Activated CD8-positive, alpha-beta memory T cell treated with anti-CD3 and anti-CD28 coated beads, Interleukin-2, amount 10 ng/mL, durations not matched to agents 7 days and 5 days (primary cell): ENCODE measurements around the gene PVALB. TPM values are rescaled to one million over a fixed set of nuclear protein-coding genes. Genes with fewer than 3 reads are reported as not detected.

Experiments used
- ATAC-seq: fragments of 150-1000 bp; cut with Tn5 transposase; one replicate; pipeline ENCODE4 v1.10.0; 2021; ENCODE audit warnings: moderate library complexity
- CTCF ChIA-PET: fragments of 350-600 bp; sonication (Branson Sonifier 250); formaldehyde crosslinking; loops from one replicate; lab custom pipeline; 2021; ENCODE audit warnings: antibody characterized with exemption; lab: Charles Lee
- DNase-seq: peaks from one replicate; pipeline ENCODE4 v3.0.0-alpha.2; 2020
- H3K27ac Mint-ChIP-seq: one replicate; pipeline ENCODE4 v1.8.0; 2021; ENCODE audit warnings: mild to moderate bottlenecking, mixed read lengths
- H3K27me3 Mint-ChIP-seq: one replicate; pipeline ENCODE4 v1.8.0; 2021; ENCODE audit warnings: mixed read lengths
- H3K36me3 Mint-ChIP-seq: one replicate; pipeline ENCODE4 v1.8.0; 2021; ENCODE audit warnings: mild to moderate bottlenecking, mixed read lengths
- H3K4me1 Mint-ChIP-seq: one replicate; pipeline ENCODE4 v1.8.0; 2021; ENCODE audit warnings: mixed read lengths
- H3K4me3 Mint-ChIP-seq: one replicate; pipeline ENCODE4 v1.8.0; 2021; ENCODE audit warnings: mild to moderate bottlenecking, moderate library complexity, mixed read lengths
- H3K9me3 Mint-ChIP-seq: one replicate; pipeline ENCODE4 v1.8.0; 2022; ENCODE audit warnings: low read depth, mixed read lengths
- total RNA-seq, 2 experiments: library from RNA; stranded (reverse); gene quantifications; one replicate each; pipeline ENCODE4 v1.2.3, GENCODE V29; 2021

Gene PVALB
- total RNA-seq, 2 experiments from 2014 or later = not detected

GRCh38 chr22:36818010-36818642 lies 1.3 kb upstream of the PVALB start:
- no peak overlapping the region for H3K27ac Mint-ChIP-seq
- CTCF ChIA-PET = interaction anchor here (0.8 to 1.7 kb wide), 2 partner anchors 38 to 159 kb away, joined by 3 to 4 read pairs; no protein-coding TSS in a partner anchor
- no peak overlapping the region for H3K4me3 Mint-ChIP-seq
- ATAC-seq (no peak), DNase-seq (no peak)
- H3K4me1 Mint-ChIP-seq = peaks cover 3% of the 10 kb centered on the region
- H3K9me3 Mint-ChIP-seq = no peaks in the 10 kb centered on the region
- H3K36me3 Mint-ChIP-seq = no peaks in the 10 kb centered on the region
- H3K27me3 Mint-ChIP-seq = peaks cover 78% of the 10 kb centered on the region

- peaks cover 82% of the 10 kb centered on the region for H3K27me3 Mint-ChIP-seq
- peaks cover 3% of the 10 kb centered on the region for H3K4me1 Mint-ChIP-seq
- no peaks in the 10 kb centered on the region for H3K9me3 Mint-ChIP-seq
- no peaks in the 10 kb centered on the region for H3K36me3 Mint-ChIP-seq
- no peak overlapping the region for H3K4me3 Mint-ChIP-seq
- no peak for DNase-seq
- no peak for ATAC-seq
- no peak overlapping the region for H3K27ac Mint-ChIP-seq
- CTCF ChIA-PET = interaction anchor here (0.8 to 1.7 kb wide), 2 partner anchors 39 to 160 kb away, joined by 3 to 4 read pairs; no protein-coding TSS in a partner anchor
Observed at GRCh38 chr22:36817525-36817848, 652 bp upstream of the PVALB start.

- no peak overlapping the region for H3K27ac Mint-ChIP-seq
- H3K36me3 Mint-ChIP-seq = no peaks in the 10 kb centered on the region
- H3K4me1 Mint-ChIP-seq = peaks cover 3% of the 10 kb centered on the region
- H3K9me3 Mint-ChIP-seq = no peaks in the 10 kb centered on the region
- H3K27me3 Mint-ChIP-seq = peaks cover 85% of the 10 kb centered on the region
- CTCF ChIA-PET = no interaction called here
- H3K4me3 Mint-ChIP-seq = no peak overlapping the region
- DNase-seq (no peak), ATAC-seq (no peak)
Observed at GRCh38 chr22:36816339-36816635, 548 bp downstream of the PVALB start.

GRCh38 chr22:36815558-36816338 lies 1.1 kb downstream of the PVALB start:
- Mint-ChIP-seq H3K36me3 (no peaks in the 10 kb centered on the region), H3K9me3 (no peaks in the 10 kb centered on the region), H3K4me1 (peaks cover 3% of the 10 kb centered on the region), H3K27ac (no peak overlapping the region), H3K4me3 (no peak overlapping the region), H3K27me3 (peaks cover 79% of the 10 kb centered on the region)
- DNase-seq (no peak), ATAC-seq (no peak)
- CTCF ChIA-PET = no interaction called here

GRCh38 chr22:36814801-36815200 lies 2.0 kb downstream of the PVALB start:
- Mint-ChIP-seq H3K27me3 (peaks cover 70% of the 10 kb centered on the region), H3K9me3 (no peaks in the 10 kb centered on the region), H3K36me3 (no peaks in the 10 kb centered on the region), H3K4me1 (peaks cover 3% of the 10 kb centered on the region), H3K4me3 (no peak overlapping the region), H3K27ac (no peak overlapping the region)
- DNase-seq (no peak), ATAC-seq (no peak)
- CTCF ChIA-PET = no interaction called here

GRCh38 chr22:36811094-36811800 lies 5.6 kb downstream of the PVALB start:
- DNase-seq (no peak), ATAC-seq (no peak)
- CTCF ChIA-PET = interaction anchor here (1.3 kb wide), 1 partner anchor 42 kb away, joined by 3 read pairs; no protein-coding TSS in a partner anchor
- H3K4me1 Mint-ChIP-seq = peaks cover 13% of the 10 kb centered on the region
- no peaks in the 10 kb centered on the region for H3K36me3 Mint-ChIP-seq
- no peaks in the 10 kb centered on the region for H3K9me3 Mint-ChIP-seq
- no peak overlapping the region for H3K4me3 Mint-ChIP-seq
- H3K27ac Mint-ChIP-seq = no peak overlapping the region
- H3K27me3 Mint-ChIP-seq = peaks cover 41% of the 10 kb centered on the region

- Mint-ChIP-seq H3K4me3 (no peak overlapping the region), H3K27me3 (peaks cover 25% of the 10 kb centered on the region), H3K27ac (no peak overlapping the region), H3K36me3 (no peaks in the 10 kb centered on the region), H3K9me3 (no peaks in the 10 kb centered on the region), H3K4me1 (peaks cover 13% of the 10 kb centered on the region)
- DNase-seq = no peak
- ATAC-seq = no peak
- CTCF ChIA-PET = interaction anchor here (0.9 to 1.3 kb wide), 4 partner anchors 27 to 210 kb away, joined by 3 to 6 read pairs (median 4); partner anchors contain the start of genes MPST and TST
Observed at GRCh38 chr22:36809351-36809750, 7.5 kb downstream of the PVALB start.

- DNase-seq (no peak), ATAC-seq (no peak)
- H3K4me3 Mint-ChIP-seq = no peak overlapping the region
- H3K27ac Mint-ChIP-seq = no peak overlapping the region
- H3K9me3 Mint-ChIP-seq = no peaks in the 10 kb centered on the region
- H3K36me3 Mint-ChIP-seq = no peaks in the 10 kb centered on the region
- H3K4me1 Mint-ChIP-seq = peaks cover 13% of the 10 kb centered on the region
- CTCF ChIA-PET = interaction anchor here (0.9 to 1.3 kb wide), 4 partner anchors 27 to 211 kb away, joined by 3 to 6 read pairs (median 4); partner anchors contain the start of genes MPST and TST
- H3K27me3 Mint-ChIP-seq = peaks cover 19% of the 10 kb centered on the region
Observed at GRCh38 chr22:36808721-36809344, 8.0 kb downstream of the PVALB start.

- CTCF ChIA-PET = no interaction called here
- DNase-seq (no peak), ATAC-seq (no peak)
- Mint-ChIP-seq H3K4me3 (no peak overlapping the region), H3K9me3 (no peaks in the 10 kb centered on the region), H3K27ac (no peak overlapping the region), H3K4me1 (peaks cover 13% of the 10 kb centered on the region), H3K27me3 (peaks cover 9% of the 10 kb centered on the region), H3K36me3 (no peaks in the 10 kb centered on the region)
Observed at GRCh38 chr22:36807627-36808026, 9.2 kb downstream of the PVALB start.

GRCh38 chr22:36806835-36807234 lies 10.0 kb downstream of the PVALB start:
- peaks cover 6% of the 10 kb centered on the region for H3K27me3 Mint-ChIP-seq
- CTCF ChIA-PET = interaction anchor here (1.3 to 3.6 kb wide), 2 partner anchors 47 to 49 kb away, joined by 4 to 10 read pairs; no protein-coding TSS in a partner anchor
- peaks cover 13% of the 10 kb centered on the region for H3K4me1 Mint-ChIP-seq
- DNase-seq = no peak
- no peak overlapping the region for H3K27ac Mint-ChIP-seq
- H3K4me3 Mint-ChIP-seq = no peak overlapping the region
- H3K9me3 Mint-ChIP-seq = no peaks in the 10 kb centered on the region
- ATAC-seq = no peak
- H3K36me3 Mint-ChIP-seq = no peaks in the 10 kb centered on the region

GRCh38 chr22:36803358-36803757 lies 13.5 kb downstream of the PVALB start:
- ATAC-seq (no peak), DNase-seq (no peak)
- H3K9me3 Mint-ChIP-seq = no peaks in the 10 kb centered on the region
- CTCF ChIA-PET = interaction anchor here (3.6 kb wide), 1 partner anchor 53 kb away, joined by 10 read pairs; no protein-coding TSS in a partner anchor
- no peak overlapping the region for H3K27ac Mint-ChIP-seq
- H3K4me3 Mint-ChIP-seq = no peak overlapping the region
- peaks cover 6% of the 10 kb centered on the region for H3K4me1 Mint-ChIP-seq
- no peaks in the 10 kb centered on the region for H3K36me3 Mint-ChIP-seq
- H3K27me3 Mint-ChIP-seq = peaks cover 12% of the 10 kb centered on the region

- H3K36me3 Mint-ChIP-seq = no peaks in the 10 kb centered on the region
- no peak for DNase-seq
- no peak overlapping the region for H3K4me3 Mint-ChIP-seq
- H3K27ac Mint-ChIP-seq = no peak overlapping the region
- H3K27me3 Mint-ChIP-seq = peaks cover 22% of the 10 kb centered on the region
- ATAC-seq = no peak
- no peaks in the 10 kb centered on the region for H3K9me3 Mint-ChIP-seq
- H3K4me1 Mint-ChIP-seq = no peaks in the 10 kb centered on the region
- CTCF ChIA-PET = no interaction called here
Observed at GRCh38 chr22:36798674-36799066, 18.2 kb downstream of the PVALB start.
